K562 (cell line): Measurements from ENCODE around the gene SHISA9.

ENCODE experiments used
- CHAMP1 ChIP-seq: fragments of 450-650 bp; IDR thresholded peaks from 2 replicates; pipeline ENCODE4 v1.6.1; 2016; ENCODE audit warnings: mild to moderate bottlenecking
- CTCF ChIP-seq, 3 experiments: IDR thresholded peaks in 2 of 3; conservative IDR thresholded peaks in 1 of 3; 2 replicates each; pipeline ENCODE4 v1.5.1; 2011 to 2012; ENCODE audit warnings: low read length in 3 of 3, mild to moderate bottlenecking in 3 of 3, control low read depth in 2 of 3, improper control_type of control experiment in 1 of 3, inconsistent platforms in 1 of 3, low read depth in 1 of 3, mixed read lengths in 1 of 3, moderate library complexity in 1 of 3; ENCODE audit not compliant: insufficient read depth in 2 of 3
- FOXM1 ChIP-seq, 2 experiments: fragments of 450-650 bp in 1 of 2; sonication (generic) in 1 of 2; formaldehyde crosslinking in 1 of 2; IDR thresholded peaks; 2 replicates each; pipeline versions ENCODE4 v1.6.1 to v1.9.0; 2017 to 2022; ENCODE audit warnings: low read depth in 2 of 2, mild to moderate bottlenecking in 2 of 2, missing genetic modification reagents in 1 of 2, moderate library complexity in 1 of 2
- HMG20A ChIP-seq: fragments of 450-650 bp; formaldehyde crosslinking; conservative IDR thresholded peaks from 2 replicates; pipeline ENCODE4 v1.4.0; 2020; ENCODE audit warnings: mild to moderate bottlenecking, mixed read lengths
- LCOR ChIP-seq: sonication (generic); formaldehyde crosslinking; IDR thresholded peaks from 2 replicates; pipeline ENCODE4 v1.8.0; 2022; ENCODE audit warnings: mild to moderate bottlenecking, missing genetic modification reagents
- MAX ChIP-seq: sonication (generic); formaldehyde crosslinking; IDR thresholded peaks from 2 replicates; pipeline ENCODE4 v1.9.0; 2022; ENCODE audit warnings: mild to moderate bottlenecking, missing genetic modification reagents
- POLR2A ChIP-seq: fragments of 450-650 bp; conservative IDR thresholded peaks from 2 replicates; pipeline ENCODE4 v1.6.1; 2016
- POLR2AphosphoS5 ChIP-seq: IDR thresholded peaks from 2 replicates; pipeline ENCODE4 v1.6.1; 2011; ENCODE audit warnings: mild to moderate bottlenecking, low read depth, low read length, moderate library complexity; ENCODE audit not compliant: control insufficient read depth, insufficient read depth
- SRF ChIP-seq, 2 experiments: fragments of 250-450, 450-650 bp in 1 of 2; sonication (Bioruptor Pico) in 1 of 2; sonication (generic) in 1 of 2; formaldehyde crosslinking; IDR thresholded peaks; 2 replicates each; pipeline versions ENCODE4 v1.5.0 to v1.5.1; 2020 to 2022; ENCODE audit warnings: mild to moderate bottlenecking in 1 of 2, missing genetic modification reagents in 1 of 2
- ZBTB17 ChIP-seq: fragments of 450-650 bp; formaldehyde crosslinking; IDR thresholded peaks from 2 replicates; pipeline ENCODE4 v1.4.0; 2020; ENCODE audit warnings: mild to moderate bottlenecking
- ZBTB7A ChIP-seq: IDR thresholded peaks from 2 replicates; pipeline ENCODE4 v1.6.1; 2011; ENCODE audit warnings: low read depth, mild to moderate bottlenecking, low read length, moderate library complexity, borderline replicate concordance; ENCODE audit not compliant: control insufficient read depth
- ZNF551 ChIP-seq: fragments of 250-450 bp; sonication (Bioruptor Pico); IDR thresholded peaks from 2 replicates; pipeline ENCODE4 v1.5.0; 2021; ENCODE audit warnings: mild to moderate bottlenecking, moderate library complexity
- TF ChIP-seq, protein P1 (sequence below): fragments of 450-650 bp; formaldehyde crosslinking; IDR thresholded peaks from 2 replicates; pipeline ENCODE4 v1.4.0; 2022; ENCODE audit warnings: missing genetic modification characterization
- TF ChIP-seq, protein P2 (sequence below): IDR thresholded peaks from 2 replicates; pipeline ENCODE4 v1.6.1; 2011; ENCODE audit warnings: borderline replicate concordance, low read depth, mild to moderate bottlenecking, moderate library complexity, low read length; ENCODE audit not compliant: insufficient read depth, poor library complexity, severe bottlenecking

GRCh38 chr16:12925026-12925800, 23.8 kb downstream of the SHISA9 start:
- TF ChIP-seq CTCF (IDR thresholded peaks at IDR 0.05 in 2 of 3, conservative IDR thresholded peaks at IDR 0.05 in 1 of 3; ENCODE audit: insufficient read depth in 2 of 3, low read depth in 1 of 3, low read length in 3 of 3) = no peak
- TF ChIP-seq CHAMP1 = no peak
- TF ChIP-seq POLR2A = no peak
- TF ChIP-seq ZBTB7A = no peak
- no peak for TF ChIP-seq ZNF551 (CRISPR knock-in tag)
- no peak for TF ChIP-seq MAX (CRISPR knock-in tag)
- no peak for TF ChIP-seq SRF (CRISPR knock-in tag; IDR thresholded peaks at IDR 0.05)
- no peak for TF ChIP-seq ZBTB17 (CRISPR knock-in tag)
- TF ChIP-seq LCOR (CRISPR knock-in tag) = no peak
- no peak for TF ChIP-seq HMG20A (CRISPR knock-in tag)
- TF ChIP-seq POLR2AphosphoS5 = no peak
- TF ChIP-seq, protein P1, sequence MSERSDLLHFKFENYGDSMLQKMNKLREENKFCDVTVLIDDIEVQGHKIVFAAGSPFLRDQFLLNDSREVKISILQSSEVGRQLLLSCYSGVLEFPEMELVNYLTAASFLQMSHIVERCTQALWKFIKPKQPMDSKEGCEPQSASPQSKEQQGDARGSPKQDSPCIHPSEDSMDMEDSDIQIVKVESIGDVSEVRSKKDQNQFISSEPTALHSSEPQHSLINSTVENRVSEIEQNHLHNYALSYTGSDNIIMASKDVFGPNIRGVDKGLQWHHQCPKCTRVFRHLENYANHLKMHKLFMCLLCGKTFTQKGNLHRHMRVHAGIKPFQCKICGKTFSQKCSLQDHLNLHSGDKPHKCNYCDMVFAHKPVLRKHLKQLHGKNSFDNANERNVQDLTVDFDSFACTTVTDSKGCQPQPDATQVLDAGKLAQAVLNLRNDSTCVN (CRISPR knock-in tag) = no peak
- TF ChIP-seq, protein P2, sequence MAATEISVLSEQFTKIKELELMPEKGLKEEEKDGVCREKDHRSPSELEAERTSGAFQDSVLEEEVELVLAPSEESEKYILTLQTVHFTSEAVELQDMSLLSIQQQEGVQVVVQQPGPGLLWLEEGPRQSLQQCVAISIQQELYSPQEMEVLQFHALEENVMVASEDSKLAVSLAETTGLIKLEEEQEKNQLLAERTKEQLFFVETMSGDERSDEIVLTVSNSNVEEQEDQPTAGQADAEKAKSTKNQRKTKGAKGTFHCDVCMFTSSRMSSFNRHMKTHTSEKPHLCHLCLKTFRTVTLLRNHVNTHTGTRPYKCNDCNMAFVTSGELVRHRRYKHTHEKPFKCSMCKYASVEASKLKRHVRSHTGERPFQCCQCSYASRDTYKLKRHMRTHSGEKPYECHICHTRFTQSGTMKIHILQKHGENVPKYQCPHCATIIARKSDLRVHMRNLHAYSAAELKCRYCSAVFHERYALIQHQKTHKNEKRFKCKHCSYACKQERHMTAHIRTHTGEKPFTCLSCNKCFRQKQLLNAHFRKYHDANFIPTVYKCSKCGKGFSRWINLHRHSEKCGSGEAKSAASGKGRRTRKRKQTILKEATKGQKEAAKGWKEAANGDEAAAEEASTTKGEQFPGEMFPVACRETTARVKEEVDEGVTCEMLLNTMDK = no peak
- no peak for TF ChIP-seq FOXM1 (IDR thresholded peaks at IDR 0.05; ENCODE audit: low read depth)
- no peak for TF ChIP-seq FOXM1 (CRISPR knock-in tag; IDR thresholded peaks at IDR 0.05; ENCODE audit: low read depth)
